DOHH2 (cell line): ENCODE measurements around the gene GRPR.

Experiments used
- H3F3A ChIP-seq: fragments of 200-600 bp; sonication (generic), shearing (Covaris generic); 2 replicates; pipeline ENCODE4 v1.6.0; 2016; ENCODE audit warnings: antibody characterized with exemption, mild to moderate bottlenecking; ENCODE audit not compliant: control insufficient read depth, insufficient read depth
- H3K27ac ChIP-seq: fragments of 200-600 bp; sonication (generic); 2 replicates; pipeline ENCODE4 v1.5.1; 2014; ENCODE audit warnings: low read depth, mild to moderate bottlenecking, low read length, moderate library complexity
- H3K27me3 ChIP-seq: fragments of 200-600 bp; sonication (generic); 2 replicates; pipeline ENCODE4 v1.6.1; 2014; ENCODE audit warnings: mild to moderate bottlenecking, low read length, mixed read lengths; ENCODE audit not compliant: control insufficient read depth
- H3K36me3 ChIP-seq: fragments of 200-600 bp; sonication (generic); 2 replicates; pipeline ENCODE4 v1.6.1; 2014; ENCODE audit warnings: mild to moderate bottlenecking, low read length, moderate library complexity, mixed read lengths; ENCODE audit not compliant: control insufficient read depth
- H3K4me1 ChIP-seq: fragments of 200-600 bp; sonication (generic); 2 replicates; pipeline ENCODE4 v1.6.1; 2014; ENCODE audit warnings: mild to moderate bottlenecking, low read length, mixed read lengths; ENCODE audit not compliant: control insufficient read depth
- H3K4me2 ChIP-seq: fragments of 200-600 bp; sonication (generic); 2 replicates; pipeline ENCODE4 v1.6.0; 2014; ENCODE audit warnings: mild to moderate bottlenecking, low read length, moderate library complexity
- H3K4me3 ChIP-seq: fragments of 200-600 bp; sonication (generic); 2 replicates; pipeline ENCODE4 v1.5.1; 2014; ENCODE audit warnings: mild to moderate bottlenecking, low read length, mixed read lengths
- H3K79me2 ChIP-seq: fragments of 200-600 bp; sonication (generic); 2 replicates; pipeline ENCODE4 v1.6.1; 2014; ENCODE audit warnings: mild to moderate bottlenecking, low read length, mixed read lengths; ENCODE audit not compliant: control insufficient read depth
- H3K9me2 ChIP-seq: fragments of 200-600 bp; sonication (generic); replicated peaks from 2 replicates; pipeline ENCODE4 v1.6.1; 2014; ENCODE audit warnings: mild to moderate bottlenecking, low read length, mixed read lengths; ENCODE audit not compliant: control insufficient read depth
- H3K9me3 ChIP-seq: fragments of 200-600 bp; sonication (generic); 2 replicates; pipeline ENCODE4 v1.6.1; 2014; ENCODE audit warnings: antibody characterized with exemption, low read length, mixed read lengths; ENCODE audit not compliant: control insufficient read depth, insufficient read depth
- H4K20me1 ChIP-seq: fragments of 200-600 bp; sonication (generic); 2 replicates; pipeline ENCODE4 v1.6.0; 2014; ENCODE audit warnings: low read depth, mild to moderate bottlenecking, antibody characterized with exemption, low read length, moderate library complexity; ENCODE audit not compliant: control insufficient read depth, insufficient read depth
- CTCF ChIP-seq: fragments of 200-600 bp; sonication (generic); IDR thresholded peaks from one replicate; pipeline ENCODE4 v1.5.1; 2014; ENCODE audit warnings: antibody characterized with exemption, mild to moderate bottlenecking, low read depth, low read length; ENCODE audit not compliant: poor library complexity, severe bottlenecking
- EZH2phosphoT487 ChIP-seq: fragments of 200-600 bp; sonication (generic); IDR thresholded peaks from 2 replicates; pipeline ENCODE4 v1.6.1; 2017; ENCODE audit warnings: borderline replicate concordance, mild to moderate bottlenecking, antibody characterized with exemption, low read length, moderate library complexity, mixed read lengths

The GRPR gene

GRCh38 chrX:16125520-16126149, 2.3 kb downstream of the GRPR start:
- Histone ChIP-seq H3K36me3 (no peaks in the 10 kb centered on the region), H3K4me2 (no peak overlapping the region), H3K9me3 (no peaks in the 10 kb centered on the region), H3K79me2 (no peaks in the 10 kb centered on the region), H3K27me3 (no peaks in the 10 kb centered on the region), H3F3A (no peaks in the 10 kb centered on the region), H3K4me1 (peaks cover 10% of the 10 kb centered on the region), H3K27ac (no peak overlapping the region), H4K20me1 (no peaks in the 10 kb centered on the region), H3K9me2 (no peaks in the 10 kb centered on the region), H3K4me3 (no peak overlapping the region)
- no peak for TF ChIP-seq EZH2phosphoT487
- no peak for TF ChIP-seq CTCF

GRCh38 chrX:16130707-16131106, 7.3 kb downstream of the GRPR start:
- H3K4me3 ChIP-seq: no peak overlapping the region
- no peaks in the 10 kb centered on the region for H3K9me3 ChIP-seq
- no peaks in the 10 kb centered on the region for H3K4me1 ChIP-seq
- H4K20me1 ChIP-seq: no peaks in the 10 kb centered on the region
- no peaks in the 10 kb centered on the region for H3K27me3 ChIP-seq
- H3K27ac ChIP-seq: no peak overlapping the region
- H3F3A ChIP-seq: no peaks in the 10 kb centered on the region
- H3K4me2 ChIP-seq: no peak overlapping the region
- H3K79me2 ChIP-seq: no peaks in the 10 kb centered on the region
- H3K36me3 ChIP-seq: no peaks in the 10 kb centered on the region
- no peak for TF ChIP-seq CTCF
- TF ChIP-seq EZH2phosphoT487: no peak
- no peaks in the 10 kb centered on the region for H3K9me2 ChIP-seq

GRCh38 chrX:16134936-16135335, 11.6 kb downstream of the GRPR start:
- TF ChIP-seq CTCF (no peak), EZH2phosphoT487 (no peak)
- H3F3A ChIP-seq: no peaks in the 10 kb centered on the region
- H3K79me2 ChIP-seq: no peaks in the 10 kb centered on the region
- no peaks in the 10 kb centered on the region for H4K20me1 ChIP-seq
- peaks cover 13% of the 10 kb centered on the region for H3K4me1 ChIP-seq
- H3K4me2 ChIP-seq: no peak overlapping the region
- H3K36me3 ChIP-seq: no peaks in the 10 kb centered on the region
- no peak overlapping the region for H3K27ac ChIP-seq
- H3K27me3 ChIP-seq: no peaks in the 10 kb centered on the region
- no peak overlapping the region for H3K4me3 ChIP-seq
- no peaks in the 10 kb centered on the region for H3K9me3 ChIP-seq
- no peaks in the 10 kb centered on the region for H3K9me2 ChIP-seq
